Measurements from ENCODE around the gene PHPT1.

DNA sequence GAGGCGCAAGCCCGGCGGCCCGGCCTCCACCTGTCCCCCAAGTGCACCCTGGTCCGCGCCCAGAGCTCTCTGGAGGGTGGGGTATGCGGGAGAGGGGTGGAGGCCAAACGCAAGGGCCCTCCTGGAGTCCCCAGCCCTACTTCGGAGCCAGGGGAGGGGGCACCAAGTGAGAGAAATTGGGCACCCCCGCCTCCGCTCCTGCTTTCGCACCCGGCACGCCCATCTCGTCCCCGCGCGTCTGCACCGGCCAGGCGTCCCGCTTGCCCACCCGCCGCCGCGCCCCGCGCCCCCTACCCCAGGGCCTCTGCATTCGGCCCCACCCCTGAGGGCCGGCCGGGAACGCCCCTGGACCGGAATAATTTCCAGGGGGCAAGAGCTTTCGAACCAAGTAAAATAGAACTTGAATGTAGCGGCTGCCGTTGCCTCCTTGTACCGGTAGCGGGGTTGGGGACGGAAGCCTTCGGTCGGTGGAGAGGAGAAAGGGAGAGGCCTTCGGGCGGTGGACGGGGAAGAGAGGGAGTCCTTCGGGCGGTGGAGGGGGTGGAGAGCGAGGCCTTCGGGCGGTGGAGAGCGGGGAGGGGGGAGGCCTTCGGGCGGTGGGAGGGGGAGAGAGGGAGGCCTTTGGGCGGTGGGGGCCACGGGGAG, 694 bp upstream of the PHPT1 start:
- TF ChIP-seq, protein P1, sequence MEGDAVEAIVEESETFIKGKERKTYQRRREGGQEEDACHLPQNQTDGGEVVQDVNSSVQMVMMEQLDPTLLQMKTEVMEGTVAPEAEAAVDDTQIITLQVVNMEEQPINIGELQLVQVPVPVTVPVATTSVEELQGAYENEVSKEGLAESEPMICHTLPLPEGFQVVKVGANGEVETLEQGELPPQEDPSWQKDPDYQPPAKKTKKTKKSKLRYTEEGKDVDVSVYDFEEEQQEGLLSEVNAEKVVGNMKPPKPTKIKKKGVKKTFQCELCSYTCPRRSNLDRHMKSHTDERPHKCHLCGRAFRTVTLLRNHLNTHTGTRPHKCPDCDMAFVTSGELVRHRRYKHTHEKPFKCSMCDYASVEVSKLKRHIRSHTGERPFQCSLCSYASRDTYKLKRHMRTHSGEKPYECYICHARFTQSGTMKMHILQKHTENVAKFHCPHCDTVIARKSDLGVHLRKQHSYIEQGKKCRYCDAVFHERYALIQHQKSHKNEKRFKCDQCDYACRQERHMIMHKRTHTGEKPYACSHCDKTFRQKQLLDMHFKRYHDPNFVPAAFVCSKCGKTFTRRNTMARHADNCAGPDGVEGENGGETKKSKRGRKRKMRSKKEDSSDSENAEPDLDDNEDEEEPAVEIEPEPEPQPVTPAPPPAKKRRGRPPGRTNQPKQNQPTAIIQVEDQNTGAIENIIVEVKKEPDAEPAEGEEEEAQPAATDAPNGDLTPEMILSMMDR (conservative IDR thresholded peaks at IDR 0.05 in 1 of 2, IDR thresholded peaks at IDR 0.05 in 1 of 2; ENCODE audit: low read depth in 1 of 2, low read length in 2 of 2): no peak
- no peak for TF ChIP-seq EZH2 (IDR thresholded peaks at IDR 0.05; ENCODE audit: low read length, missing control alignments)
